Keratinocyte (primary cell): Measurements from ENCODE around the gene FAM20C.

Experiments
- EZH2 ChIP-seq: IDR thresholded peaks from one replicate; pipeline ENCODE4 v1.6.1; 2012; ENCODE audit warnings: inconsistent platforms, mild to moderate bottlenecking, low read length, moderate library complexity
- TF ChIP-seq, protein P1 (sequence below), 3 experiments: IDR thresholded peaks in 1 of 3; conservative IDR thresholded peaks in 1 of 3; optimal IDR thresholded peaks in 1 of 3; 2 replicates in 2 of 3; 3 replicates in 1 of 3; pipeline versions ENCODE3 to v1.5.1; 2011; ENCODE audit warnings: low read length in 3 of 3, mild to moderate bottlenecking in 3 of 3, moderate library complexity in 2 of 3, control low read depth in 1 of 3, inconsistent platforms in 1 of 3; ENCODE audit not compliant: insufficient read depth in 2 of 3; ENCODE audit errors: extremely low read depth in 1 of 3

DNA sequence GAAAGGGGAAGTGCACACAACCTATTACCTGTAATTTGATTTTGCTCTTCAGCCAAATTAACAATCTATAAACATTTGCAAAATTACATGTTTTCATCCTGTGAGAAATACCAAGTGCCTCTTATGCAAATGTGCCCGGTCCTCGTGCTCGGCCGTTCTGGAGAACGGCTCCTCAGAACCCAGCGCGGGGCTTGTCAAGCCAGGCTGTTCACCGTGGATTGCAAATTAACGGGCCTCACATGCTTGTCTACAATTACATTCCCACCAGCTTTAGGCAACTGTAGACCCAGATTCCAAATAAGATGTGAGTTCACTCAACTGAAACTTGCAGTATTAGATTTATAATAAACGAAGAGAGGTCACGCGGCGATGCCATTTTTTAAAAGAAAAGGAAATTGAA, 106.4 kb downstream of the FAM20C start:
- TF ChIP-seq, protein P1, sequence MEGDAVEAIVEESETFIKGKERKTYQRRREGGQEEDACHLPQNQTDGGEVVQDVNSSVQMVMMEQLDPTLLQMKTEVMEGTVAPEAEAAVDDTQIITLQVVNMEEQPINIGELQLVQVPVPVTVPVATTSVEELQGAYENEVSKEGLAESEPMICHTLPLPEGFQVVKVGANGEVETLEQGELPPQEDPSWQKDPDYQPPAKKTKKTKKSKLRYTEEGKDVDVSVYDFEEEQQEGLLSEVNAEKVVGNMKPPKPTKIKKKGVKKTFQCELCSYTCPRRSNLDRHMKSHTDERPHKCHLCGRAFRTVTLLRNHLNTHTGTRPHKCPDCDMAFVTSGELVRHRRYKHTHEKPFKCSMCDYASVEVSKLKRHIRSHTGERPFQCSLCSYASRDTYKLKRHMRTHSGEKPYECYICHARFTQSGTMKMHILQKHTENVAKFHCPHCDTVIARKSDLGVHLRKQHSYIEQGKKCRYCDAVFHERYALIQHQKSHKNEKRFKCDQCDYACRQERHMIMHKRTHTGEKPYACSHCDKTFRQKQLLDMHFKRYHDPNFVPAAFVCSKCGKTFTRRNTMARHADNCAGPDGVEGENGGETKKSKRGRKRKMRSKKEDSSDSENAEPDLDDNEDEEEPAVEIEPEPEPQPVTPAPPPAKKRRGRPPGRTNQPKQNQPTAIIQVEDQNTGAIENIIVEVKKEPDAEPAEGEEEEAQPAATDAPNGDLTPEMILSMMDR (optimal IDR thresholded peaks at IDR 0.05 in 1 of 3, IDR thresholded peaks at IDR 0.05 in 1 of 3, conservative IDR thresholded peaks at IDR 0.05 in 1 of 3; ENCODE audit: extremely low read depth in 1 of 3, insufficient read depth in 2 of 3, low read length in 3 of 3) = no peak
- no peak for TF ChIP-seq EZH2
